A549 (cell line): Measurements from ENCODE around the gene C5AR2. TPM values are rescaled to one million over a fixed set of nuclear protein-coding genes. Genes with fewer than 3 reads are reported as not detected.
"Not testable (repeated sequence)": the region's sequence is repeated elsewhere in the genome, so short reads cannot be mapped to it uniquely, and the experiment has no call there.

ENCODE experiments used
- ATAC-seq, 2 experiments: fragments of 200-7000 bp in 1 of 2; fragments of >200 bp in 1 of 2; cut with Nextera tagmentation in 1 of 2; cut with Tn5 transposase in 1 of 2; 3 replicates each; pipeline versions ENCODE4 v1.8.0 to v1.9.1; 2018 to 2020; ENCODE audit warnings: mild to moderate bottlenecking in 1 of 2, moderate library complexity in 1 of 2
- CTCF ChIA-PET: fragments of 300-600 bp; sonication (Branson Sonifier 250); formaldehyde crosslinking; extraction: SDS; loops from one replicate; lab custom pipeline; 2021; ENCODE audit warnings: antibody characterized with exemption, inconsistent platforms; lab: Yijun Ruan, JAX
- POLR2A ChIA-PET: fragments of 350-600 bp; formaldehyde crosslinking; extraction: SDS; loops from one replicate; lab custom pipeline; 2021; ENCODE audit warnings: antibody characterized with exemption, inconsistent platforms; lab: Yijun Ruan, JAX
- DNase-seq, 2 experiments: peaks; one replicate each; pipeline versions ENCODE4 v3.0.0 to v3.0.0-alpha.2; 2011 to 2016; ENCODE audit warnings: low read depth in 1 of 2, low spot score in 1 of 2
- FAIRE-seq: peaks from 2 replicates; lab custom pipeline; 2011; peaks lifted over from hg19 to GRCh38; lab: Jason Lieb, UNC
- H3K27ac ChIP-seq, 2 experiments: fragments of >200 bp; sonication (Bioruptor Twin); formaldehyde crosslinking; 3 replicates each; pipeline ENCODE4 v1.5.1; 2016 to 2017
- H3K4me1 ChIP-seq: fragments of >200 bp; sonication (Bioruptor Twin); formaldehyde crosslinking; 3 replicates; pipeline ENCODE4 v1.6.1; 2016
- H3K4me2 ChIP-seq: fragments of >200 bp; sonication (Bioruptor Twin); formaldehyde crosslinking; 3 replicates; pipeline ENCODE4 v1.6.1; 2016
- H3K4me3 ChIP-seq: fragments of >200 bp; sonication (Bioruptor Twin); formaldehyde crosslinking; 3 replicates; pipeline ENCODE4 v1.5.1; 2016
- H3K9me3 ChIP-seq: fragments of >200 bp; sonication (Bioruptor Twin); formaldehyde crosslinking; 3 replicates; pipeline ENCODE4 v1.6.1; 2016
- CEBPB ChIP-seq, 2 experiments: fragments of >200 bp in 1 of 2; sonication (Bioruptor Twin) in 1 of 2; formaldehyde crosslinking in 1 of 2; IDR thresholded peaks; 2 replicates each; pipeline ENCODE4 v1.6.1; 2012 to 2016
- EHMT2 ChIP-seq: fragments of 200-600 bp; sonication (generic); IDR thresholded peaks from 2 replicates; pipeline ENCODE4 v1.6.1; 2016; ENCODE audit warnings: antibody characterized with exemption, low read depth, mild to moderate bottlenecking, moderate library complexity
- FOSB ChIP-seq: fragments of 250-450 bp; sonication (Bioruptor Pico); IDR thresholded peaks from 2 replicates; pipeline ENCODE4 v1.5.0; 2020; ENCODE audit warnings: mild to moderate bottlenecking, moderate library complexity
- FOSL2 ChIP-seq, 2 experiments: fragments of 450-650 bp in 1 of 2; fragments of >200 bp in 1 of 2; sonication (Bioruptor Twin) in 1 of 2; formaldehyde crosslinking; IDR thresholded peaks; 2 replicates each; pipeline versions ENCODE4 v1.5.0 to v1.6.1; 2016 to 2020; ENCODE audit warnings: mild to moderate bottlenecking in 1 of 2, moderate library complexity in 1 of 2
- FOXS1 ChIP-seq: fragments of 250-450 bp; sonication (Bioruptor Pico); IDR thresholded peaks from 2 replicates; pipeline ENCODE4 v1.5.0; 2020; ENCODE audit warnings: mild to moderate bottlenecking, moderate library complexity
- GATA3 ChIP-seq: IDR thresholded peaks from 2 replicates; pipeline ENCODE4 v1.6.1; 2012; ENCODE audit warnings: borderline replicate concordance
- HES2 ChIP-seq: fragments of >200 bp; sonication (Bioruptor Twin); formaldehyde crosslinking; IDR thresholded peaks from 2 replicates; pipeline ENCODE4 v1.6.1; 2016
- HOXA7 ChIP-seq: fragments of 250-450 bp; sonication (Bioruptor Pico); IDR thresholded peaks from 2 replicates; pipeline ENCODE4 v1.5.0; 2020; ENCODE audit warnings: mild to moderate bottlenecking, moderate library complexity
- JUNB ChIP-seq: fragments of >200 bp; sonication (Bioruptor Twin); formaldehyde crosslinking; IDR thresholded peaks from 2 replicates; pipeline ENCODE4 v1.6.1; 2016
- KDM5A ChIP-seq: fragments of 200-600 bp; sonication (generic); IDR thresholded peaks from 2 replicates; pipeline ENCODE4 v1.6.1; 2016; ENCODE audit warnings: antibody characterized with exemption, mild to moderate bottlenecking
- MAX ChIP-seq: IDR thresholded peaks from 2 replicates; pipeline ENCODE4 v1.6.1; 2012
- NFE2L2 ChIP-seq: fragments of 150-350 bp; conservative IDR thresholded peaks from 2 replicates; pipeline ENCODE4 v1.6.1; 2014; ENCODE audit warnings: low read length
- PHF8 ChIP-seq: fragments of 200-600 bp; sonication (generic); IDR thresholded peaks from 2 replicates; pipeline ENCODE4 v1.6.1; 2016; ENCODE audit warnings: low read depth, mild to moderate bottlenecking, antibody characterized with exemption, moderate library complexity, borderline replicate concordance
- POLR2A ChIP-seq: IDR thresholded peaks from 2 replicates; pipeline ENCODE4 v1.6.1; 2012; ENCODE audit warnings: mild to moderate bottlenecking, low read length
- RAD21 ChIP-seq, 2 experiments: fragments of >200 bp in 1 of 2; sonication (Bioruptor Twin) in 1 of 2; formaldehyde crosslinking in 1 of 2; IDR thresholded peaks in 1 of 2; conservative IDR thresholded peaks in 1 of 2; 2 replicates in 1 of 2; 3 replicates in 1 of 2; pipeline ENCODE4 v1.6.1; 2012 to 2018; ENCODE audit warnings: inconsistent platforms in 1 of 2
- SMC3 ChIP-seq: fragments of >200 bp; sonication (Bioruptor Twin); formaldehyde crosslinking; IDR thresholded peaks from 3 replicates; pipeline ENCODE4 v1.6.1; 2018; ENCODE audit warnings: inconsistent platforms
- TFCP2L1 ChIP-seq: fragments of 250-450 bp; sonication (Bioruptor Pico); IDR thresholded peaks from 2 replicates; pipeline ENCODE4 v1.5.0; 2021; ENCODE audit warnings: mild to moderate bottlenecking
- ZFP36 ChIP-seq: fragments of 450-650 bp; IDR thresholded peaks from 2 replicates; pipeline ENCODE4 v1.6.1; 2014; ENCODE audit warnings: borderline replicate concordance; ENCODE audit not compliant: partially characterized antibody
- ZNF302 ChIP-seq: fragments of 250-450 bp; sonication (Bioruptor Pico); IDR thresholded peaks from 2 replicates; pipeline ENCODE4 v1.9.0; 2021; ENCODE audit warnings: inconsistent platforms, mild to moderate bottlenecking, moderate library complexity
- ZSCAN20 ChIP-seq: fragments of 250-450 bp; sonication (Bioruptor Pico); IDR thresholded peaks from 2 replicates; pipeline ENCODE4 v1.8.0; 2022; ENCODE audit warnings: mild to moderate bottlenecking, moderate library complexity
- WGBS: methylation state at CpG from one replicate; pipeline ENCODE4 v1.1.6; 2017; ENCODE audit errors: missing lambda C conversion rate; 5-methylcytosine and 5-hydroxymethylcytosine counted together
- polyA plus RNA-seq, 4 experiments: library from polyadenylated mRNA; depleted of rRNA in 3 of 4; stranded (reverse); fragments of >200 nt; fragmentation: RNase III in 1 of 4; extraction: RNeasy Plus Mini Kit Qiagen cat#74134 plus additional on column Dnase treatment in 1 of 4; gene quantifications; 2 replicates in 3 of 4; 3 replicates in 1 of 4; pipeline ENCODE4 v1.2.3, GENCODE V29; 2011 to 2017

C5AR2 gene
- polyA plus RNA-seq, 2 of the 4 experiments (the other 2 are of a cell fraction): 0.25 to 0.28 TPM

GRCh38 chr19:47340477-47341208 lies 8.7 kb downstream of the C5AR2 start:
- TF ChIP-seq JUNB (no peak), CEBPB (IDR thresholded peaks at IDR 0.05) (peak; percentile 26 to 31; a peak in 2 of 4 replicates), FOXS1 (no peak)
- TF ChIP-seq, all 56 proteins: peak for 1
- H3K9me3 ChIP-seq: no peaks in the 10 kb centered on the region
- ChIA-PET CTCF (interaction anchor here (0.9 to 4.6 kb wide), 5 partner anchors 8 to 35 kb away, joined by 3 to 43 read pairs (median 4); partner anchors contain the start of gene DHX34), POLR2A (no interaction called here)
- H3K4me3 ChIP-seq: no peak overlapping the region
- peaks cover 10% of the 10 kb centered on the region; the same call in 2 of the 3 replicates for H3K4me1 ChIP-seq
- no peak for DNase-seq
- FAIRE-seq: no peak
- no peak overlapping the region for H3K4me2 ChIP-seq
- H3K27ac ChIP-seq: no peak overlapping the region
- 87% methylated on average over 23 of the region's 29 CpGs for WGBS
- peak in 1 of 2 experiments; percentile 8; a peak in 1 of 6 replicates for ATAC-seq

GRCh38 chr19:47341734-47342133 lies 9.8 kb downstream of the C5AR2 start:
- Histone ChIP-seq H3K4me1 (peaks cover 5% of the 10 kb centered on the region; the same call in 1 of the 3 replicates), H3K4me2 (no peak overlapping the region), H3K4me3 (no peak overlapping the region), H3K27ac (no peak overlapping the region), H3K9me3 (no peaks in the 10 kb centered on the region)
- no peak for FAIRE-seq
- DNase-seq: no peak
- ChIA-PET CTCF (interaction anchor here (1.0 to 1.6 kb wide), 8 partner anchors 13 to 86 kb away, joined by 3 to 5 read pairs (median 4); no protein-coding TSS in a partner anchor), POLR2A (no interaction called here)
- TF ChIP-seq PHF8 (no peak), JUNB (no peak), SMC3 (no peak), ZSCAN20 (CRISPR knock-in tag) (no peak), KDM5A (no peak), FOSB (no peak), HES2 (no peak), ZNF302 (CRISPR knock-in tag) (no peak), HOXA7 (CRISPR knock-in tag) (no peak), MAX (no peak), EHMT2 (no peak), TFCP2L1 (CRISPR knock-in tag) (no peak), POLR2A (no peak), GATA3 (no peak), FOSL2 (IDR thresholded peaks at IDR 0.05) (no peak), FOSL2 (CRISPR knock-in tag; IDR thresholded peaks at IDR 0.05) (no peak)
- ATAC-seq: no peak
- 76% methylated on average over 4 of the region's 4 CpGs for WGBS

GRCh38 chr19:47343194-47343802 lies 11.3 kb downstream of the C5AR2 start:
- TF ChIP-seq EHMT2: no peak
- TF ChIP-seq RAD21 (conservative IDR thresholded peaks at IDR 0.05 in 1 of 2, IDR thresholded peaks at IDR 0.05 in 1 of 2): no peak
- WGBS: 80% methylated on average over 11 of the region's 11 CpGs
- no peak overlapping the region for H3K4me3 ChIP-seq
- no peak for FAIRE-seq
- POLR2A ChIA-PET: no interaction called here
- no peaks in the 10 kb centered on the region for H3K4me1 ChIP-seq
- CTCF ChIA-PET: interaction anchor here (0.5 to 3.0 kb wide), 11 partner anchors 9 to 96 kb away, joined by 3 to 20 read pairs (median 3); no protein-coding TSS in a partner anchor
- H3K4me2 ChIP-seq: no peak overlapping the region
- ATAC-seq: no peak
- no peaks in the 10 kb centered on the region for H3K9me3 ChIP-seq
- DNase-seq: no peak
- no peak overlapping the region for H3K27ac ChIP-seq

- no peak for FAIRE-seq
- CTCF ChIA-PET: interaction anchor here (0.8 to 3.0 kb wide), 13 partner anchors 10 to 84 kb away, joined by 3 to 20 read pairs (median 3); partner anchors contain the start of gene C5AR1
- no peak overlapping the region for H3K4me2 ChIP-seq
- DNase-seq: no peak
- POLR2A ChIA-PET: no interaction called here
- no peaks in the 10 kb centered on the region for H3K9me3 ChIP-seq
- WGBS: 88% methylated on average over 1 of the region's 1 CpG
- H3K4me1 ChIP-seq: 0 out of 3 replicates have a peak, but pooled peaks cover 3% of the 10 kb centered on the region
- TF ChIP-seq ZFP36 (peak; percentile 95), NFE2L2 (no peak)
- no peak for ATAC-seq
- no peak overlapping the region for H3K27ac ChIP-seq
- H3K4me3 ChIP-seq: no peak overlapping the region
Measured at GRCh38 chr19:47344425-47344824, 12.4 kb downstream of the C5AR2 start.

GRCh38 chr19:47346024-47346423 lies 14.0 kb downstream of the C5AR2 start:
- H3K4me3 ChIP-seq, H3K9me3 ChIP-seq, FAIRE-seq, H3K27ac ChIP-seq, H3K4me2 ChIP-seq, POLR2A ChIA-PET, ATAC-seq, DNase-seq: not testable (repeated sequence)
- CTCF ChIA-PET: interaction anchor here (0.7 to 4.8 kb wide), 6 partner anchors 9 to 51 kb away, joined by 3 to 73 read pairs (median 8); no protein-coding TSS in a partner anchor
- peaks cover 14% of the 10 kb centered on the region for H3K4me1 ChIP-seq
- WGBS: 84% methylated on average over 6 of the region's 6 CpGs
